ENCODE measurements around the gene CACHD1.

- TF ChIP-seq CTCF (IDR thresholded peaks at IDR 0.05; ENCODE audit: control extremely low read depth in 1 of 3, insufficient read depth in 1 of 3, low read depth in 1 of 3, low read length in 3 of 3) (no peak), GTF2F1 (IDR thresholded peaks at IDR 0.05; ENCODE audit: borderline replicate concordance, low read depth, low read length) (no peak), TAF7 (optimal IDR thresholded peaks at IDR 0.05; ENCODE audit: borderline replicate concordance, low read depth, low read length) (no peak), POLR2AphosphoS5 (IDR thresholded peaks at IDR 0.05; ENCODE audit: low read depth, low read length) (no peak), POLR2A (IDR thresholded peaks at IDR 0.05; ENCODE audit: control extremely low read depth in 1 of 2, low read depth in 2 of 2, low read length in 2 of 2) (no peak), RNF2 (IDR thresholded peaks at IDR 0.05; ENCODE audit: borderline replicate concordance, low read depth, low read length, missing control alignments, poor library complexity, severe bottlenecking) (no peak), ATF2 (IDR thresholded peaks at IDR 0.05; ENCODE audit: low read length) (no peak), YY1 (IDR thresholded peaks at IDR 0.05; ENCODE audit: low read depth, low read length) (no peak), EP300 (IDR thresholded peaks at IDR 0.05; ENCODE audit: borderline replicate concordance in 1 of 2, low read depth in 2 of 2, low read length in 2 of 2) (no peak), TBP (IDR thresholded peaks at IDR 0.05; ENCODE audit: low read depth, low read length) (no peak)
These were observed 29.1 kb downstream of the CACHD1 start for GRCh38 chr1:64499011-64499410.

Measured in H1 (cell line).